CD4-positive, alpha-beta T cell (primary cell): ENCODE measurements around the gene CLSTN3. TPM values are rescaled to one million over a fixed set of nuclear protein-coding genes. Genes with fewer than 3 reads are reported as not detected.

Experiments
- ATAC-seq: fragments of 200-7000 bp; cut with Tn5 transposase; one replicate; pipeline ENCODE4 v1.10.0; 2022; ENCODE audit warnings: mild to moderate bottlenecking; ENCODE audit not compliant: poor library complexity
- CTCF ChIA-PET: fragments of 350-600 bp; sonication (Branson Sonifier 250); formaldehyde crosslinking; loops from one replicate; lab custom pipeline; 2021; ENCODE audit warnings: antibody characterized with exemption, inconsistent platforms; lab: Charles Lee
- POLR2A ChIA-PET: fragments of 350-600 bp; sonication (Branson Sonifier 250); formaldehyde crosslinking; loops from one replicate; lab custom pipeline; 2021; ENCODE audit warnings: antibody characterized with exemption, inconsistent platforms; lab: Charles Lee
- DNase-seq, 14 experiments: peaks; one replicate each; pipeline ENCODE4 v3.0.0-alpha.2; 2013 to 2020; ENCODE audit warnings: mixed read lengths in 2 of 14
- H3K27ac ChIP-seq, 2 donors: one replicate each; pipeline versions ENCODE4 v1.5.1 to v1.7.0; 2013; ENCODE audit warnings: low read length in 2 of 2, low read depth in 1 of 2, mild to moderate bottlenecking in 1 of 2
- H3K27me3 ChIP-seq, 2 experiments: 1 replicate in 1 of 2; 2 replicates in 1 of 2; pipeline versions ENCODE4 v1.6.1 to v1.7.0; 2013; ENCODE audit warnings: low read length in 2 of 2, control low read depth in 1 of 2, mild to moderate bottlenecking in 1 of 2, moderate library complexity in 1 of 2; ENCODE audit not compliant: insufficient read depth in 2 of 2, control insufficient read depth in 1 of 2
- H3K36me3 ChIP-seq: one replicate; pipeline ENCODE4 v1.6.1; 2013; ENCODE audit warnings: low read length, control low read depth; ENCODE audit not compliant: insufficient read depth
- H3K4me1 ChIP-seq: one replicate; pipeline ENCODE4 v1.6.1; 2013; ENCODE audit warnings: low read length, control low read depth; ENCODE audit not compliant: insufficient read depth
- H3K4me3 ChIP-seq: one replicate; pipeline ENCODE4 v1.5.1; 2013; ENCODE audit warnings: mild to moderate bottlenecking, low read length, moderate library complexity
- H3K9me3 ChIP-seq, 2 experiments: 1 replicate in 1 of 2; 2 replicates in 1 of 2; pipeline versions ENCODE4 v1.6.1 to v1.7.0; 2013; ENCODE audit warnings: low read length in 2 of 2, mild to moderate bottlenecking in 2 of 2, control low read depth in 1 of 2, moderate library complexity in 1 of 2; ENCODE audit not compliant: control insufficient read depth in 1 of 2, insufficient read depth in 1 of 2
- H3K27ac Mint-ChIP-seq: one replicate; pipeline ENCODE4 v1.8.0; 2020; ENCODE audit warnings: mixed read lengths
- H3K27me3 Mint-ChIP-seq: one replicate; pipeline ENCODE4 v1.8.0; 2021; ENCODE audit warnings: mixed read lengths
- H3K36me3 Mint-ChIP-seq: one replicate; pipeline ENCODE4 v1.8.0; 2021; ENCODE audit warnings: low read depth, mixed read lengths
- H3K4me1 Mint-ChIP-seq: one replicate; pipeline ENCODE4 v1.8.0; 2021; ENCODE audit warnings: low read depth, mixed read lengths
- H3K4me3 Mint-ChIP-seq: one replicate; pipeline ENCODE4 v1.8.0; 2020; ENCODE audit warnings: mild to moderate bottlenecking, mixed read lengths
- H3K9me3 Mint-ChIP-seq: one replicate; pipeline ENCODE4 v1.8.0; 2020; ENCODE audit warnings: mixed read lengths
- CTCF ChIP-seq: fragments of 200-600 bp; IDR thresholded peaks from one replicate; pipeline ENCODE4 v1.8.0; 2022; ENCODE audit warnings: antibody characterized with exemption, mild to moderate bottlenecking
- intact Hi-C, 2 experiments: fragments of 100-400 bp; cut with DNase I in 1 of 2; cut with micrococcal nuclease in 1 of 2; formaldehyde crosslinking; loops; one replicate each; pipeline versions ENCODE4 v1.15.1 to v1.9.0; 2023 to 2025; cut with DNase I, micrococcal nuclease
- total RNA-seq, 174 experiments: library from RNA in 2 of 174; stranded (reverse) in 2 of 174; gene quantifications; one replicate each; pipeline ENCODE4 v1.2.3 and lab custom pipeline; 2021 to 2026

Gene CLSTN3
- total RNA-seq, 2 experiments from 2014 or later: 29.1 to 33.9 TPM

- peaks cover 8% of the 10 kb centered on the region for H3K9me3 Mint-ChIP-seq
- ATAC-seq (no peak), DNase-seq (no peak)
- no peaks in the 10 kb centered on the region for H3K27me3 Mint-ChIP-seq
- no peaks in the 10 kb centered on the region for H3K27me3 ChIP-seq
- no peaks in the 10 kb centered on the region for H3K4me1 Mint-ChIP-seq
- ChIA-PET CTCF (no interaction called here), POLR2A (no interaction called here)
- H3K4me3 Mint-ChIP-seq: no peak overlapping the region
- H3K4me1 ChIP-seq: no peaks in the 10 kb centered on the region
- H3K4me3 ChIP-seq: no peak overlapping the region
- H3K27ac ChIP-seq: no peak overlapping the region
- H3K27ac Mint-ChIP-seq: no peak overlapping the region
- TF ChIP-seq CTCF: no peak
- peaks cover 10 to 19% of the 10 kb centered on the region in 2 experiments for H3K9me3 ChIP-seq
- H3K36me3 Mint-ChIP-seq: peaks cover 95% of the 10 kb centered on the region
- intact Hi-C loops: no loop called here
- H3K36me3 ChIP-seq: peaks cover 63% of the 10 kb centered on the region
Observed at GRCh38 chr12:7207866-7208625, 77.9 kb downstream of the CLSTN3 start.

Other genes starting within 250 kb of the CLSTN3 start
- gene LRRC23, start 225.5 kb upstream of the CLSTN3 start, total RNA-seq: 1 to 10 TPM; 3.2 to 4.7 TPM
- 100 to 1,000 TPM in 1 of 2 experiments, 10 to 100 TPM in 1; 85.6 to 103 TPM for gene ENO2, start 215.8 kb upstream of the CLSTN3 start, total RNA-seq
- gene ATN1, start 202.4 kb upstream of the CLSTN3 start, total RNA-seq: 10 to 100 TPM; 28.7 to 29.6 TPM
- not detected for gene RNU7-1, start 186.6 kb upstream of the CLSTN3 start, total RNA-seq
- gene C12orf57, start 186.3 kb upstream of the CLSTN3 start, total RNA-seq: 100 to 1,000 TPM; 305 to 311 TPM
- 10 to 100 TPM; 79.0 to 83.5 TPM for gene PTPN6, start 179.0 kb upstream of the CLSTN3 start, total RNA-seq
- 100 to 1,000 TPM; 138 to 147 TPM for gene PHB2, start 159.7 kb upstream of the CLSTN3 start, total RNA-seq
- gene EMG1, start 159.5 kb upstream of the CLSTN3 start, total RNA-seq: 10 to 100 TPM; 33.9 to 34.8 TPM
- 10 to 100 TPM; 11.8 to 14.8 TPM for gene LPCAT3, start 111.9 kb upstream of the CLSTN3 start, total RNA-seq
- 1 to 10 TPM; 3.8 to 4.6 TPM for gene C1S, start 69.7 kb upstream of the CLSTN3 start, total RNA-seq
- 1 to 10 TPM; 3.1 to 4.0 TPM for gene C1R, start 37.9 kb upstream of the CLSTN3 start, total RNA-seq
- gene C1RL, start 21.2 kb upstream of the CLSTN3 start, total RNA-seq: 10 to 100 TPM; 12.2 to 14.1 TPM
- gene RBP5, start 1.5 kb upstream of the CLSTN3 start, total RNA-seq: not detected
- gene PEX5, start 59.3 kb downstream of the CLSTN3 start, total RNA-seq: 10 to 100 TPM; 22.9 TPM
- not detected for gene ACSM4, start 173.7 kb downstream of the CLSTN3 start, total RNA-seq